Measurements from ENCODE around the gene CDC14A.

The CDC14A gene

DNA sequence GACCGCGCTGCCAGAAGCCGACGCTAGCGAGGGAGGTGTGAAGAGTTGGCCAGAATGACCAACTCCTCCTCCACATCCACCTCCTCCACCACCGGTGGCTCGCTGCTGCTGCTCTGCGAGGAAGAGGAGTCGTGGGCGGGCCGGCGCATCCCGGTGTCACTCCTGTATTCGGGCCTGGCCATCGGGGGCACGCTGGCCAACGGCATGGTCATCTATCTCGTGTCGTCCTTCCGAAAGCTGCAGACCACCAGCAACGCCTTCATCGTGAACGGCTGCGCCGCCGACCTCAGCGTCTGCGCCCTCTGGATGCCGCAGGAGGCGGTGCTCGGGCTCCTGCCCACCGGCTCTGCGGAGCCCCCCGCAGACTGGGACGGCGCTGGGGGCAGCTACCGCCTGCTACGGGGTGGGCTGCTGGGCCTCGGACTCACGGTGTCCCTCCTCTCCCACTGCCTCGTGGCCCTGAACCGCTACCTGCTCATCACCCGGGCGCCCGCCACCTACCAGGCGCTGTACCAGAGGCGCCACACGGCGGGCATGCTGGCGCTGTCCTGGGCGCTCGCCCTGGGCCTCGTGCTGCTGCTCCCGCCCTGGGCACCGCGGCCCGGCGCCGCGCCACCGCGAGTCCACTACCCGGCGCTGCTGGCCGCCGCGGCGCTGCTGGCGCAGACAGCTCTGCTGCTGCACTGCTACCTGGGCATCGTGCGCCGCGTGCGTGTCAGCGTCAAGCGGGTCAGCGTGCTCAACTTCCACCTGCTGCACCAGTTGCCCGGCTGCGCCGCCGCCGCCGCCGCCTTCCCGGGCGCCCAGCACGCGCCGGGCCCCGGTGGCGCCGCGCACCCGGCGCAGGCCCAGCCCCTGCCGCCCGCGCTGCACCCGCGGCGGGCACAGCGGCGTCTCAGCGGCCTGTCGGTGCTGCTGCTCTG lies 186.9 kb downstream of the CDC14A start:
- Histone ChIP-seq H3K9ac (ENCODE audit: low read length) (no peak overlapping the region), H3K27ac (ENCODE audit: low read depth, low read length) (no peak overlapping the region), H3K36me3 (ENCODE audit: low read length) (no peaks in the 10 kb centered on the region), H3K4me2 (ENCODE audit: low read depth, low read length, poor library complexity, severe bottlenecking) (no peak overlapping the region), H3K27me3 (ENCODE audit: low read length) (no peaks in the 10 kb centered on the region), H3K4me3 (ENCODE audit: insufficient read depth, low read length, poor library complexity, severe bottlenecking) (no peak overlapping the region), H4K20me1 (ENCODE audit: low read depth, low read length) (no peaks in the 10 kb centered on the region), H3K9me3 (ENCODE audit: insufficient read depth, low read length) (no peaks in the 10 kb centered on the region), H3K9me2 (replicated peaks; ENCODE audit: insufficient read depth, low read length) (no peaks in the 10 kb centered on the region), H3K79me2 (ENCODE audit: insufficient read depth, low read length) (no peaks in the 10 kb centered on the region), H2AFZ (ENCODE audit: low read depth, low read length, severe bottlenecking) (no peak overlapping the region), H3F3A (ENCODE audit: insufficient read depth) (no peaks in the 10 kb centered on the region)
- TF ChIP-seq, protein P1, sequence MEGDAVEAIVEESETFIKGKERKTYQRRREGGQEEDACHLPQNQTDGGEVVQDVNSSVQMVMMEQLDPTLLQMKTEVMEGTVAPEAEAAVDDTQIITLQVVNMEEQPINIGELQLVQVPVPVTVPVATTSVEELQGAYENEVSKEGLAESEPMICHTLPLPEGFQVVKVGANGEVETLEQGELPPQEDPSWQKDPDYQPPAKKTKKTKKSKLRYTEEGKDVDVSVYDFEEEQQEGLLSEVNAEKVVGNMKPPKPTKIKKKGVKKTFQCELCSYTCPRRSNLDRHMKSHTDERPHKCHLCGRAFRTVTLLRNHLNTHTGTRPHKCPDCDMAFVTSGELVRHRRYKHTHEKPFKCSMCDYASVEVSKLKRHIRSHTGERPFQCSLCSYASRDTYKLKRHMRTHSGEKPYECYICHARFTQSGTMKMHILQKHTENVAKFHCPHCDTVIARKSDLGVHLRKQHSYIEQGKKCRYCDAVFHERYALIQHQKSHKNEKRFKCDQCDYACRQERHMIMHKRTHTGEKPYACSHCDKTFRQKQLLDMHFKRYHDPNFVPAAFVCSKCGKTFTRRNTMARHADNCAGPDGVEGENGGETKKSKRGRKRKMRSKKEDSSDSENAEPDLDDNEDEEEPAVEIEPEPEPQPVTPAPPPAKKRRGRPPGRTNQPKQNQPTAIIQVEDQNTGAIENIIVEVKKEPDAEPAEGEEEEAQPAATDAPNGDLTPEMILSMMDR (IDR thresholded peaks at IDR 0.05; ENCODE audit: insufficient read depth, low read length, poor library complexity, severe bottlenecking), result no peak
- TF ChIP-seq EZH2phosphoT487 (conservative IDR thresholded peaks at IDR 0.05; ENCODE audit: low read length), result no peak

DNA sequence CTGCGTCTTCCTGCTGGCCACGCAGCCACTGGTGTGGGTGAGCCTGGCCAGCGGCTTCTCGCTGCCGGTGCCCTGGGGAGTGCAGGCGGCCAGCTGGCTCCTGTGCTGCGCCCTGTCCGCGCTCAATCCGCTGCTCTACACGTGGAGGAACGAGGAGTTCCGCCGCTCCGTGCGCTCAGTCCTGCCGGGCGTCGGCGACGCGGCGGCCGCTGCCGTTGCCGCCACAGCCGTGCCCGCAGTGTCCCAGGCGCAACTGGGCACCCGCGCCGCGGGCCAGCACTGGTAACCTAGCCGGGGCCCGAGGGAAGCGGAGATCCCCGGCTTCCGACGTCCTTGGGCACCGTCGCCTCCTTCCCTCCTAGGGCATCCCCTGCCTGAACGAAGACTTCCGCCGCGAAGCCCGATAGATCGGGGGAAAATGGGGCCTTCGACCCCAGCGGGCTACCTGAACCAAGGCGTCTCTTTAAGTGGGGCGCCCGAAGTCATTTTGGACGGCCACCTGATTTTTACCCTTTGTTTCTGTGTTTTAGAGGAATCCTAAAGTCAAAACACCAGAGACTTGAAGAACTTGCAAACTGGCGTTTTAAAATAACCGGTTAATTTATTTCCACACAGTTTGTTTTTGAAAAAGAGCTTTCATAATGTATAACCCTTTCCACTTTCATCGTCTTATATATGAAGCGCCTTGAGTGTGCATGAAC lies 187.7 kb downstream of the CDC14A start:
- Histone ChIP-seq H3F3A (ENCODE audit: insufficient read depth) (no peaks in the 10 kb centered on the region), H3K9me2 (replicated peaks; ENCODE audit: insufficient read depth, low read length) (no peaks in the 10 kb centered on the region), H3K4me2 (ENCODE audit: low read depth, low read length, poor library complexity, severe bottlenecking) (no peak overlapping the region), H3K79me2 (ENCODE audit: insufficient read depth, low read length) (no peaks in the 10 kb centered on the region), H4K20me1 (ENCODE audit: low read depth, low read length) (no peaks in the 10 kb centered on the region), H3K27ac (ENCODE audit: low read depth, low read length) (no peak overlapping the region), H3K4me3 (ENCODE audit: insufficient read depth, low read length, poor library complexity, severe bottlenecking) (no peak overlapping the region), H3K9ac (ENCODE audit: low read length) (no peak overlapping the region), H3K9me3 (ENCODE audit: insufficient read depth, low read length) (no peaks in the 10 kb centered on the region), H3K27me3 (ENCODE audit: low read length) (no peaks in the 10 kb centered on the region), H2AFZ (ENCODE audit: low read depth, low read length, severe bottlenecking) (no peak overlapping the region), H3K36me3 (ENCODE audit: low read length) (no peaks in the 10 kb centered on the region)
- TF ChIP-seq, protein P1 (IDR thresholded peaks at IDR 0.05; ENCODE audit: insufficient read depth, low read length, poor library complexity, severe bottlenecking), result no peak
- no peak for TF ChIP-seq EZH2phosphoT487 (conservative IDR thresholded peaks at IDR 0.05; ENCODE audit: low read length)

DNA sequence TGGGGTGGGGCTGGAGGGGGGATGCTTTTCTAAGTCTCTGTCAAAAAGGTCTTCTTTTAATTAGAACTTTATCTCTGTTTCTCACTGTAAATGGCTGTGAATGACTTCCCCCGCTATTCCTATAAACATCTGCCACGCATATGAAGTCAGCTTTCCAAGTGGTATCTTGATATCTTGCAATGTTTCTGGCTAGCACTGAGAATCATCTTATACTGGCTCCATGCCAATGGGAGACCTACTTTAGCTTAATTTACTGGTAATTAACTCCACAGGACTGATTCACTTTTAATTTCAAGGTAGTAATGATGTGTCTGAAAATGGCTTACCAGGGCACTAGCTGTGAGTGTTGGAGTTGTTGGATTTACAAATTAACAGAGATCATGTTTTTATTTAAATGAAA lies 190.0 kb downstream of the CDC14A start:
- H3K36me3 ChIP-seq (ENCODE audit: low read length), result no peaks in the 10 kb centered on the region
- TF ChIP-seq EZH2phosphoT487 (conservative IDR thresholded peaks at IDR 0.05; ENCODE audit: low read length), result no peak
- TF ChIP-seq, protein P1 (IDR thresholded peaks at IDR 0.05; ENCODE audit: insufficient read depth, low read length, poor library complexity, severe bottlenecking), result no peak
- no peaks in the 10 kb centered on the region for H3K79me2 ChIP-seq (ENCODE audit: insufficient read depth, low read length)
- H4K20me1 ChIP-seq (ENCODE audit: low read depth, low read length), result no peaks in the 10 kb centered on the region
- H3K9me3 ChIP-seq (ENCODE audit: insufficient read depth, low read length), result no peaks in the 10 kb centered on the region
- H3K4me3 ChIP-seq (ENCODE audit: insufficient read depth, low read length, poor library complexity, severe bottlenecking), result no peak overlapping the region
- no peaks in the 10 kb centered on the region for H3K27me3 ChIP-seq (ENCODE audit: low read length)
- H3K27ac ChIP-seq (ENCODE audit: low read depth, low read length), result no peak overlapping the region
- H3K4me2 ChIP-seq (ENCODE audit: low read depth, low read length, poor library complexity, severe bottlenecking), result no peak overlapping the region
- no peak overlapping the region for H3K9ac ChIP-seq (ENCODE audit: low read length)
- H3F3A ChIP-seq (ENCODE audit: insufficient read depth), result no peaks in the 10 kb centered on the region
- H3K9me2 ChIP-seq (replicated peaks; ENCODE audit: insufficient read depth, low read length), result no peaks in the 10 kb centered on the region
- no peak overlapping the region for H2AFZ ChIP-seq (ENCODE audit: low read depth, low read length, severe bottlenecking)
